ENCODE measurements around the gene TBC1D17.

GRCh38 chr19:49852631-49853126, 24.8 kb upstream of the TBC1D17 start:
- TF ChIP-seq CTCF (conservative IDR thresholded peaks at IDR 0.05; ENCODE audit: low read depth, low read length), result no peak
- no peak for TF ChIP-seq EZH2 (IDR thresholded peaks at IDR 0.05; ENCODE audit: borderline replicate concordance, low read depth, low read length, poor library complexity, severe bottlenecking)
